K562 treated with DMSO at 1 percent for 48 hours (cell line): Measurements from ENCODE around the gene CATSPER1. TPM values are rescaled to one million over a fixed set of nuclear protein-coding genes. Genes with fewer than 3 reads are reported as not detected.

Source experiments
- total RNA-seq: library from RNA; unstranded; fragments of 300-600 nt; gene quantifications from 2 replicates; pipeline ENCODE4 v1.2.3, GENCODE V29; 2022; ENCODE audit warnings: low replicate concordance; ENCODE audit errors: extremely low read depth

CATSPER1 gene
- total RNA-seq = not detected in 2 replicates

GRCh38 chr11:66026017-66026529 is at the start of gene CATSPER1:
Gene CATSPER1 (minus strand): TSS chr11:66026479. CDS start chr11:66026379, 100 bp downstream.

GRCh38 chr11:66069715-66070603 is 43.7 kb upstream of the CATSPER1 start, which contains the start of gene PACS1:
Gene PACS1 (plus strand): TSS chr11:66070272. CDS start chr11:66070487, 215 bp downstream.

GRCh38 chr11:66051766-66052663 is 25.7 kb upstream of the CATSPER1 start, which contains the start of gene SF3B2:
Gene SF3B2 (plus strand): TSS chr11:66052364. CDS start chr11:66052385, 21 bp downstream.

GRCh38 chr11:66048547-66049323 is 22.5 kb upstream of the CATSPER1 start, which contains the start of gene GAL3ST3:
Gene GAL3ST3 (minus strand): TSS chr11:66049161. CDS start chr11:66045415, 3,746 bp downstream.

GRCh38 chr11:66011785-66012303 is 14.4 kb downstream of the CATSPER1 start, which contains the start of gene CST6:
Gene CST6 (plus strand): TSS chr11:66012008. CDS start chr11:66012045, 37 bp downstream.

GRCh38 chr11:66001942-66002647 is 24.2 kb downstream of the CATSPER1 start, which contains the start of the genes BANF1 and EIF1AD:
Gene BANF1 (plus strand): TSS chr11:66002503. CDS start chr11:66003251, 748 bp downstream.
Gene EIF1AD (minus strand): TSS chr11:66002157. CDS start chr11:66000389, 1,768 bp downstream.

Other genes starting within 250 kb of the CATSPER1 start
- not detected in 2 replicates for gene AP5B1, start 245.5 kb downstream of the CATSPER1 start, total RNA-seq
- not detected in 2 replicates for gene OVOL1, start 239.4 kb downstream of the CATSPER1 start, total RNA-seq
- gene SNX32, start 192.5 kb downstream of the CATSPER1 start, total RNA-seq = not detected in 2 replicates
- gene CFL1, start 168.3 kb downstream of the CATSPER1 start, total RNA-seq = 572 TPM in 1 of 2 replicates, not detected in the other
- not detected in 2 replicates for gene MUS81, start 166.0 kb downstream of the CATSPER1 start, total RNA-seq
- not detected in 2 replicates for gene EFEMP2, start 153.7 kb downstream of the CATSPER1 start, total RNA-seq
- gene CTSW, start 146.6 kb downstream of the CATSPER1 start, total RNA-seq = not detected in 2 replicates
- not detected in 2 replicates for gene FIBP, start 138.0 kb downstream of the CATSPER1 start, total RNA-seq
- gene CCDC85B, start 135.8 kb downstream of the CATSPER1 start, total RNA-seq = not detected in 2 replicates
- gene FOSL1, start 126.1 kb downstream of the CATSPER1 start, total RNA-seq = not detected in 2 replicates
- not detected in 2 replicates for gene C11orf68, start 107.4 kb downstream of the CATSPER1 start, total RNA-seq
- not detected in 2 replicates for gene DRAP1, start 107.1 kb downstream of the CATSPER1 start, total RNA-seq
- not detected in 2 replicates for gene TSGA10IP, start 81.0 kb downstream of the CATSPER1 start, total RNA-seq
- not detected in 2 replicates for gene SART1, start 64.7 kb downstream of the CATSPER1 start, total RNA-seq
- gene EIF1AD, start 24.3 kb downstream of the CATSPER1 start, total RNA-seq = not detected in 2 replicates
- gene BANF1, start 24.0 kb downstream of the CATSPER1 start, total RNA-seq = not detected in 2 replicates
- not detected in 2 replicates for gene CST6, start 14.5 kb downstream of the CATSPER1 start, total RNA-seq
- gene GAL3ST3, start 22.7 kb upstream of the CATSPER1 start, total RNA-seq = not detected in 2 replicates
- gene SF3B2, start 25.9 kb upstream of the CATSPER1 start, total RNA-seq = not detected in 2 replicates
- gene PACS1, start 43.8 kb upstream of the CATSPER1 start, total RNA-seq = not detected in 2 replicates
- gene KLC2, start 231.2 kb upstream of the CATSPER1 start, total RNA-seq = not detected in 2 replicates
- 266 TPM in 1 of 2 replicates, not detected in the other for gene RAB1B, start 242.2 kb upstream of the CATSPER1 start, total RNA-seq